H1 (cell line): ENCODE data around the gene SPATA31E1. TPM values are rescaled to one million over a fixed set of nuclear protein-coding genes. Genes with fewer than 3 reads are reported as not detected.

ENCODE experiments used
- CTCF ChIA-PET: fragments of 300-600 bp; sonication (Branson Sonifier 250); formaldehyde crosslinking; loops from one replicate; lab custom pipeline; 2021; ENCODE audit not compliant: partially characterized antibody; lab: Charles Lee
- POLR2A ChIA-PET: fragments of 300-600 bp; sonication (Branson Sonifier 250); formaldehyde crosslinking; loops from one replicate; lab custom pipeline; 2021; ENCODE audit warnings: inconsistent platforms; ENCODE audit not compliant: partially characterized antibody; lab: Charles Lee
- DNase-seq, 2 experiments: peaks; one replicate each; pipeline versions ENCODE4 v3.0.0 to v3.0.0-alpha.2; 2010 to 2022; ENCODE audit warnings: low spot score in 2 of 2, low read depth in 1 of 2, mixed read lengths in 1 of 2
- FAIRE-seq: peaks from 2 replicates; lab custom pipeline; 2011; peaks lifted over from hg19 to GRCh38; lab: Jason Lieb, UNC
- H2AFZ ChIP-seq: 2 replicates; pipeline ENCODE4 v1.8.1; 2012; ENCODE audit warnings: low read length, inconsistent platforms
- H2AK5ac ChIP-seq: 2 replicates; pipeline ENCODE4 v1.6.1; 2013; ENCODE audit warnings: low read depth, low read length
- H2BK120ac ChIP-seq: replicated peaks from 2 replicates; pipeline ENCODE3; 2013; ENCODE audit warnings: low read depth, low read length, inconsistent platforms
- H2BK12ac ChIP-seq: 2 replicates; pipeline ENCODE4 v1.6.1; 2013; ENCODE audit warnings: low read depth, low read length
- H2BK15ac ChIP-seq: 2 replicates; pipeline ENCODE4 v1.6.1; 2013; ENCODE audit warnings: low read length
- H2BK20ac ChIP-seq: 2 replicates; pipeline ENCODE4 v1.6.1; 2013; ENCODE audit warnings: low read length
- H2BK5ac ChIP-seq: 2 replicates; pipeline ENCODE4 v1.6.1; 2013; ENCODE audit warnings: low read depth, low read length
- H3K14ac ChIP-seq: 2 replicates; pipeline ENCODE4 v1.6.1; 2013; ENCODE audit warnings: inconsistent platforms; ENCODE audit not compliant: insufficient read length
- H3K18ac ChIP-seq: 2 replicates; pipeline ENCODE4 v1.6.1; 2013; ENCODE audit warnings: low read length; ENCODE audit errors: extremely low read depth
- H3K23ac ChIP-seq: 2 replicates; pipeline ENCODE4 v1.6.1; 2013; ENCODE audit warnings: inconsistent platforms; ENCODE audit not compliant: insufficient read length
- H3K23me2 ChIP-seq: 2 replicates; pipeline ENCODE4 v1.6.1; 2013; ENCODE audit warnings: low read depth, low read length
- H3K27ac ChIP-seq: 2 replicates; pipeline ENCODE4 v1.6.1; 2011; ENCODE audit warnings: low read depth, low read length, inconsistent platforms
- H3K27me3 ChIP-seq, 4 experiments: replicated peaks in 1 of 4; 1 replicate in 1 of 4; 2 replicates in 3 of 4; pipeline versions ENCODE4 v1.6.1 to v1.8.1; 2011 to 2013; ENCODE audit warnings: low read length in 3 of 4, mild to moderate bottlenecking in 3 of 4, inconsistent platforms in 2 of 4, mixed read lengths in 2 of 4, moderate library complexity in 1 of 4; ENCODE audit not compliant: control insufficient read depth in 3 of 4, insufficient read depth in 3 of 4; ENCODE audit errors: extremely low read depth in 1 of 4
- H3K36me3 ChIP-seq, 4 experiments: 2 replicates each; pipeline versions ENCODE4 v1.6.1 to v1.8.1; 2011 to 2013; ENCODE audit warnings: mild to moderate bottlenecking in 4 of 4, low read length in 3 of 4, moderate library complexity in 2 of 4, control low read depth in 1 of 4, inconsistent platforms in 1 of 4; ENCODE audit not compliant: insufficient read depth in 4 of 4, control insufficient read depth in 2 of 4
- H3K4ac ChIP-seq: replicated peaks from 2 replicates; pipeline ENCODE3; 2013; ENCODE audit warnings: low read length, low read depth, mixed read lengths, inconsistent platforms; ENCODE audit not compliant: insufficient read length
- H3K4me1 ChIP-seq, 4 experiments: replicated peaks in 1 of 4; 1 replicate in 1 of 4; 2 replicates in 3 of 4; pipeline versions ENCODE4 v1.6.1 to v1.8.1; 2011 to 2013; ENCODE audit warnings: low read length in 3 of 4, inconsistent platforms in 2 of 4, mixed read lengths in 1 of 4; ENCODE audit not compliant: insufficient read depth in 4 of 4, control insufficient read depth in 3 of 4
- H3K4me2 ChIP-seq, 2 experiments: 2 replicates each; pipeline versions ENCODE4 v1.6.1 to v1.8.1; 2011 to 2013; ENCODE audit warnings: low read depth in 2 of 2, low read length in 2 of 2, control low read depth in 1 of 2, inconsistent platforms in 1 of 2, mild to moderate bottlenecking in 1 of 2; ENCODE audit not compliant: insufficient read depth in 1 of 2
- H3K4me3 ChIP-seq, 4 experiments: fragments of 200-600, 300-600 bp in 1 of 4; sonication (generic), shearing (Covaris generic), sonication (Bioruptor Twin) in 1 of 4; 2 replicates each; pipeline versions ENCODE4 v1.5.1 to v1.8.1; 2011 to 2016; ENCODE audit warnings: low read length in 4 of 4, low read depth in 3 of 4, control low read depth in 2 of 4, inconsistent platforms in 2 of 4, mild to moderate bottlenecking in 2 of 4, mixed read lengths in 1 of 4, moderate library complexity in 1 of 4; ENCODE audit not compliant: insufficient read depth in 2 of 4; ENCODE audit errors: extremely low read depth in 1 of 4
- H3K56ac ChIP-seq: replicated peaks from 2 replicates; pipeline ENCODE3; 2013; ENCODE audit warnings: low read depth, mild to moderate bottlenecking, mixed read lengths, low read length, inconsistent platforms; ENCODE audit not compliant: insufficient read length
- H3K79me1 ChIP-seq: 2 replicates; pipeline ENCODE4 v1.6.1; 2013; ENCODE audit warnings: low read depth, low read length, control low read depth
- H3K79me2 ChIP-seq, 2 experiments: 2 replicates each; pipeline versions ENCODE4 v1.6.1 to v1.8.1; 2012 to 2013; ENCODE audit warnings: low read length in 2 of 2, mild to moderate bottlenecking in 2 of 2, inconsistent platforms in 1 of 2; ENCODE audit not compliant: insufficient read depth in 2 of 2, control insufficient read depth in 1 of 2
- H3K9ac ChIP-seq, 4 experiments: replicated peaks in 1 of 4; 1 replicate in 1 of 4; 2 replicates in 3 of 4; pipeline versions ENCODE4 v1.6.1 to v1.8.1; 2011 to 2013; ENCODE audit warnings: low read depth in 3 of 4, low read length in 3 of 4, control low read depth in 2 of 4, mild to moderate bottlenecking in 2 of 4, moderate library complexity in 2 of 4, inconsistent platforms in 1 of 4; ENCODE audit errors: extremely low read depth in 1 of 4
- H3K9me3 ChIP-seq, 2 experiments: 2 replicates each; pipeline versions ENCODE4 v1.6.1 to v1.8.1; 2012 to 2013; ENCODE audit warnings: mild to moderate bottlenecking in 2 of 2, moderate library complexity in 2 of 2, control low read depth in 1 of 2, inconsistent platforms in 1 of 2, low read depth in 1 of 2, low read length in 1 of 2, mixed read lengths in 1 of 2; ENCODE audit not compliant: insufficient read depth in 2 of 2
- H4K20me1 ChIP-seq, 2 experiments: replicated peaks in 1 of 2; 2 replicates each; pipeline versions ENCODE3 to v1.8.1; 2011 to 2013; ENCODE audit warnings: inconsistent platforms in 2 of 2, low read length in 2 of 2, mild to moderate bottlenecking in 1 of 2; ENCODE audit not compliant: insufficient read depth in 2 of 2, control insufficient read depth in 1 of 2
- H4K5ac ChIP-seq: 2 replicates; pipeline ENCODE4 v1.6.1; 2013; ENCODE audit warnings: low read length, low read depth, mixed read lengths, inconsistent platforms; ENCODE audit not compliant: insufficient read length
- H4K8ac ChIP-seq: 2 replicates; pipeline ENCODE4 v1.8.0; 2013; ENCODE audit warnings: mild to moderate bottlenecking, moderate library complexity, low read length, inconsistent platforms; ENCODE audit not compliant: insufficient read depth; ENCODE audit errors: extremely low read depth
- H4K91ac ChIP-seq: replicated peaks from 2 replicates; pipeline ENCODE3; 2013; ENCODE audit warnings: low read length, mixed read lengths, inconsistent platforms; ENCODE audit not compliant: insufficient read length
- ASH2L ChIP-seq: fragments of 200-600, 300-600 bp; sonication (generic); IDR thresholded peaks from one replicate; pipeline ENCODE4 v1.7.1; 2017; ENCODE audit warnings: low read length
- CREB1 ChIP-seq: IDR thresholded peaks from 2 replicates; pipeline ENCODE4 v1.6.1; 2012; ENCODE audit warnings: inconsistent platforms
- CTBP2 ChIP-seq: IDR thresholded peaks from 2 replicates; pipeline ENCODE4 v1.7.0; 2011; ENCODE audit warnings: borderline replicate concordance, mild to moderate bottlenecking, moderate library complexity, mixed read lengths, low read length; ENCODE audit not compliant: insufficient read depth, insufficient read length
- JUND ChIP-seq: IDR thresholded peaks from 2 replicates; pipeline ENCODE4 v1.6.1; 2011; ENCODE audit warnings: mild to moderate bottlenecking, improper control_type of control experiment, low read length
- RNF2 ChIP-seq: fragments of 200-900, 300-1000 bp; sonication (generic); IDR thresholded peaks from 2 replicates; pipeline ENCODE4 v1.7.1; 2016; ENCODE audit warnings: borderline replicate concordance, low read depth, mild to moderate bottlenecking, antibody characterized with exemption, low read length; ENCODE audit not compliant: poor library complexity, severe bottlenecking; ENCODE audit errors: missing control alignments
- RXRA ChIP-seq: IDR thresholded peaks from 2 replicates; pipeline ENCODE4 v1.6.1; 2011; ENCODE audit warnings: low read depth, mild to moderate bottlenecking, low read length, moderate library complexity; ENCODE audit not compliant: insufficient read depth
- SUZ12 ChIP-seq: fragments of 200-600 bp; sonication (generic); IDR thresholded peaks from 2 replicates; pipeline ENCODE4 v1.6.1; 2012; ENCODE audit warnings: mild to moderate bottlenecking, inconsistent platforms, low read length, moderate library complexity, mixed read lengths
- TAF1 ChIP-seq: IDR thresholded peaks from 2 replicates; pipeline ENCODE4 v1.6.1; 2011; ENCODE audit warnings: mild to moderate bottlenecking, low read depth, low read length
- TBP ChIP-seq: IDR thresholded peaks from 2 replicates; pipeline ENCODE4 v1.6.1; 2011; ENCODE audit warnings: low read depth, low read length, improper control_type of control experiment
- WGBS, 2 experiments: shearing (Covaris generic) in 1 of 2; methylation state at CpG; one replicate each; pipeline versions ENCODE4 v1.1.6 to v1.1.7; 2013 to 2015; ENCODE audit warnings: low lambda C conversion rate in 2 of 2, mixed read lengths in 2 of 2, inconsistent platforms in 1 of 2, low coverage in 1 of 2, missing lambda C conversion rate in 1 of 2; ENCODE audit not compliant: insufficient replicate concordance in 2 of 2, insufficient coverage in 1 of 2, insufficient read length in 1 of 2; ENCODE audit errors: extremely low coverage in 1 of 2, missing lambda C conversion rate in 1 of 2; 5-methylcytosine and 5-hydroxymethylcytosine counted together
- polyA plus RNA-seq, 7 experiments: library from polyadenylated mRNA; depleted of rRNA in 3 of 7; stranded (reverse) in 5 of 7; unstranded in 2 of 7; fragments of >200 nt in 5 of 7; fragments of 200-250 nt in 2 of 7; gene quantifications; 1 replicate in 5 of 7; 2 replicates in 1 of 7; 4 replicates in 1 of 7; pipeline versions ENCODE4 v1.2.1 to v1.2.3, GENCODE V29; 2011 to 2013; ENCODE audit warnings: missing spikeins in 2 of 7, mixed read lengths in 2 of 7
- total RNA-seq: library from RNA; stranded (reverse); fragmentation: NEBNext Ultra II Directional; extraction: Animal tissue kit (Norgen Biotek cat#: 25700); gene quantifications from 2 replicates; pipeline ENCODE4 v1.2.1, GENCODE V29; 2021

Gene SPATA31E1
- total and polyA plus RNA-seq, 2 of the 8 experiments (the other 6 are each of a cell fraction or from before 2014, with no cell fraction given), result 0.05 to 0.09 TPM

DNA sequence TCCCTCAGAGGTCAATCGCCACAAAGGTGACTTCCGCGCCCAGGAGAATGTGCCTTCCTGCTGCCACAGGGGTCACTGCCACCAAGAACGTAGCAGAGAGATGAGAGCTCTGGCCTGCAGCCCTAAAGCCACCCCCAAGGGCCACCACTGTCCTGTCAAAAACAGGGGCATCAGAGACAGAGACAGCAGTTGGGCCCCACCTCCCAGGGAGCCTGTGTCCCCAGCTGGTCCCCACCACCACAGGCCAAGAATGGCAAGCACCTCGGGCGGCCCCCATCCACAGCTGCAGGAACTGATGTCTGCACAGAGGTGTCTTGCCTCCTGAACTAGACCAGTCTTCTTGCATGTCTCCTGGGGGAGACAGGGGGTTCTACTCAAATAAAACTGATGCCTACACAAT, 5.8 kb downstream of the SPATA31E1 start:
- POLR2A ChIA-PET, result no interaction called here
- no peak for TF ChIP-seq SUZ12
- TF ChIP-seq TBP, result no peak
- TF ChIP-seq CTBP2, result no peak
- no peak for TF ChIP-seq ASH2L
- TF ChIP-seq CREB1, result no peak
- TF ChIP-seq RXRA, result no peak
- TF ChIP-seq JUND, result no peak
- TF ChIP-seq RNF2, result no peak
- no peak for TF ChIP-seq TAF1

More for the DNA sequence above, 5.8 kb downstream of the SPATA31E1 start:
- Histone ChIP-seq H2AFZ (no peak overlapping the region), H2BK20ac (no peak overlapping the region), H3K23ac (no peak overlapping the region), H4K8ac (no peak overlapping the region), H3K27ac (no peak overlapping the region), H3K79me1 (no peaks in the 10 kb centered on the region), H3K4ac (no peak overlapping the region), H3K79me2 (no peaks in the 10 kb centered on the region), H2BK12ac (no peak overlapping the region), H4K91ac (no peak overlapping the region), H2AK5ac (no peak overlapping the region), H2BK120ac (no peak overlapping the region), H3K4me2 (no peak overlapping the region), H2BK15ac (no peak overlapping the region), H4K5ac (no peak overlapping the region), H3K27me3 (no peaks in the 10 kb centered on the region), H3K36me3 (no peaks in the 10 kb centered on the region), H2BK5ac (no peak overlapping the region), H3K23me2 (no peaks in the 10 kb centered on the region), H4K20me1 (no peaks in the 10 kb centered on the region), H3K4me1 (peaks cover 0 to under 1% (median 0%) of the 10 kb centered on the region in 4 experiments; a peak in 2 of 7 replicates), H3K56ac (no peak overlapping the region), H3K18ac (no peak overlapping the region), H3K9ac (no peak overlapping the region), H3K14ac (no peak overlapping the region), H3K4me3 (no peak overlapping the region), H3K9me3 (no peaks in the 10 kb centered on the region)
- CTCF ChIA-PET, result interaction anchor here (0.5 to 1.1 kb wide), 3 partner anchors 9 to 167 kb away, joined by 3 to 4 read pairs (median 3); no protein-coding TSS in a partner anchor
- DNase-seq, result no peak
- no peak for FAIRE-seq
- 79% methylated on average over 6 of the region's 6 CpGs; no CpG with 5 or more reads in 1 of the 2 experiments for WGBS, 2 experiments
